GM18951 (cell line): ENCODE data around the gene FBRSL1.

Experiments used
- POLR2A ChIP-seq: IDR thresholded peaks from 4 replicates; pipeline ENCODE4 v1.6.1; 2011; ENCODE audit warnings: mild to moderate bottlenecking; ENCODE audit not compliant: insufficient read length, insufficient read depth; ENCODE audit errors: extremely low read depth
- in situ Hi-C: fragments of 300-500 bp; cut with MboI; formaldehyde crosslinking; loops from one replicate; pipeline ENCODE4 v1.12.0; 2022; ENCODE audit warnings: low sequenced_read_pairs, mixed read lengths, inconsistent platforms; ENCODE audit not compliant: unreplicated experiment

Gene FBRSL1

DNA sequence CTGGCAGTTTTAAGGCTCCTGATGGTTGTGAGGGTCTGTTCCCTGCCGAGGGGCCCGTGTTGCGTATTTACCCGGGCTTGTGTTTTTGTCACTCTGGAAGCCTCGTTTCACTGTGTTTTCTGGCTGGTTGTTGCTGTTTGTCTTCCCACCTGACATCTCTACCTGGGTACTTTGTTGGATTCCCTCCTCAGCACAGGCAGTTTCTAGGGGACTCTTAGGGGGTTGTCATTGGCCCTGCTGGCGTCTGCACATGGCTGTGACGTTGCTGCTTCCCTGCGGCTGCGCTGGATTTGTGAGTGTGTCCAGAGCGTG is 6.4 kb downstream of the FBRSL1 start:
- in situ Hi-C loops, result no loop called here

DNA sequence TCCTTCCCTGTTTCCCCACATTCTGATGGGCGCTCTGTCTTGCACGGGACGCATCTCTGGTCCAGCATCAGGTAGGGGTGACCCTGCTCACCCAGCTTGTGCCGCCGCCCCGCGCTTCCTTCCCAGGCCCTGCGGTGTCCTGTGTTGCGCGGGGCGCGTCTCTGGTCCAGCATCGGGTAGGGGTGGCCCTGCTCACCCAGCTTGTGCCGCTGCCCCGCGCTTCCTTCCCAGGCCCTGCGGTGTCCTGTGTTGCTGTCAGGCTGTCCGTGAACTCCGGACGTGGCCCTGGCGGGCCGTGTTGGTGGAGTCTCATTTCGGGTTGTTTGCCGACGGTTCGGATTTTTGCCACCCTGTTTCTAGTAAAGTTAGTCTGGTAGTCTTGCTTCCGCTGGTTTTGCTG is 6.8 kb downstream of the FBRSL1 start:
- TF ChIP-seq POLR2A, result no peak
- in situ Hi-C loops, result no loop called here

More for the DNA sequence above, 6.4 kb downstream of the FBRSL1 start:
- no peak for TF ChIP-seq POLR2A

DNA sequence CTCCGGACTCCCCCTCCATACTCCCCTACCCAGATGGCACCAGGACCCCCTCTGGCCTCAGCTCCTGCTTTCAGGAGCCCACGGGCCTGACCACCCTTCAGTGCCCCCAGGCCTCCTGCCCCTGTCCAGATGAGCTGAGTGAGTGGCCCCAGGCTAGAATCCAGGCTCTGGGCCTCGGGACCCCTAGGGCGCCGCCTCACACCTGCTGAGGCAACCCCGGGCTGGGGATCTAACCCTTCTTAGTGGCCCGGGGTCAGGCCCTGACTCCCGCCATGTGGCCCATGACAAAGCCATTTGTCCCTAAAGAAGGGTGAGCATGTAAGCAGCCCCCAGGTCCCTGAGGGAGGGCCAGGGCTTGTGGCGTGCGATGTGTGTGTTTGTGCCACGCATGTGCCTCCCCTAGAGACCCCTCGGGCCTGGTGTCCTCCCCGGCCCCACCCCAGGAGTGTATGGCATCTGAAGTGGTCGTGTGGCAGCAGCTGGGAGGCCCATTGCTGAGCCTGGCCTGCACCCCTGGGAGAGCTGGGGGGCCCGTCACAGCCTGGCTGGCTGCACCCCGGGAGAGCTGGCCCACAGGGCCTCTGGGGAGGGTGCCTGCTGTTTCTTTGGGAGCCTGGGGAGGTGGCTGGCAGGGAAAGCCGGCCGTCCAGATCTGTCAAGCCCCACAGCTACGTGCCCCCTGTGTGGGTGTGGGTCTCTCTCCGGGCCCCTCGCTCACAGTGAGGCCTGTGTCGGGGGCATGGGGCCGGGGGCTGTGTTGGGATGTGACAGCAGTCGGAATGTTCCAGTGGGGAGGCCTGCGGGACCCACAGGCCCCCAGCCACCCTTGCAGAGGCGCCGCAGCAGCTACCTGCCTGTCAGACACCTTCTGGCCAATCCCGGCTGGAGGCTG is 7.8 kb downstream of the FBRSL1 start:
- in situ Hi-C loops, result no loop called here
- TF ChIP-seq POLR2A, result no peak

DNA sequence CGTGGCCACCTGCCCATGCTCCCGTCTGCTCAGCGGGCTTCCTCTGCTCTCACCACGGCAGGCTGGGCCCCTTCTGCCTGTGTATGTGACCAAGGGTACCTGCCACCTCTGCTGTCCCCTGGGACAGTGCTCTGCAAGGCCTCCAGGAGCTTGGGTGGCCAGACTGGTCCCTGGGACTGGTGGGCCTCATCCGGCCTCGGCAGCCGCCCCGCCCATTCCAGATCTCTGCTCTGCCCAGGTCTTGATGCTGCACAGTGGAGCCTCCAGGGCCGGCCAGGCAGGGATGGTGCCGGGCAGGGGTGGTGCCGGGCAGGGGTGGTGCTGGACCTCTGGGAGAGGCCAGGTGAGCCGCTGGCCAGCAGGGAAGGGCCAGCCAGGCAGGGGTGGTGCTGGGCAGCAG is 9.0 kb downstream of the FBRSL1 start:
- TF ChIP-seq POLR2A, result no peak
- in situ Hi-C loops, result no loop called here

DNA sequence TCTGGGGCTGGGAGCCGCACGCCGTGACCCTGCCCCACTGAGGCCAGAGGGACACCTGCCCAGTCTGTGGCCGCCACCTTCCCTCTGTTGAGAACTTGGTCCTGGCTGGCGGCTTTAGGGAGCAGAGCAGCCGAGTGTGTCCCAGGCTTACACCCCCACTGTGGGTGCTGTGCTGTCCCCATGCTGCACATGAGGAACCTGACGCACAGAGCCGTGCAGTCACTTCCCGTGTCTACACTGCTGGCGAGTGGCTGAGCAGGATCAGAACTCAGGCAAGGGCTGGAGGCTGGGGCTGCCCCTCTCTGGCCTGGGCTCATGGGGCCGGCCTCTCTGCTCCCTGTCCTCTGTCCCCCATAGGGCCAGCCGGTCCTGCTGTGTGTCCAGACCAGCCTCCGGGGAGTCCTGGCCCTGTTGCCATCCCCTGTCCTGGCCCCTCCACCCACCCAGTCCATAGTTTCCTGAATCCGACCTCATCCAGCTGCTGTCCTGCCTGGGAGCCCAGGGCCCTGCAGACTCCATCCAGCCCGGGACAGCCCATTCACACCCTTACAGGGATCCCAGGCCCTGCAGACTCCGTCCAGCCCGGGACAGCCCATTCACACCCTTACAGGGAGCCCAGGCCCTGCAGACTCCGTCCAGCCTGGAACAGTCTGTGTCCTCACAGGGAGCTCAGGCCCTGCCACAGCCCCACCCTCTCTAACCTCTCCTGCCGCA is 10.3 kb downstream of the FBRSL1 start:
- no peak for TF ChIP-seq POLR2A
- in situ Hi-C loops, result no loop called here

DNA sequence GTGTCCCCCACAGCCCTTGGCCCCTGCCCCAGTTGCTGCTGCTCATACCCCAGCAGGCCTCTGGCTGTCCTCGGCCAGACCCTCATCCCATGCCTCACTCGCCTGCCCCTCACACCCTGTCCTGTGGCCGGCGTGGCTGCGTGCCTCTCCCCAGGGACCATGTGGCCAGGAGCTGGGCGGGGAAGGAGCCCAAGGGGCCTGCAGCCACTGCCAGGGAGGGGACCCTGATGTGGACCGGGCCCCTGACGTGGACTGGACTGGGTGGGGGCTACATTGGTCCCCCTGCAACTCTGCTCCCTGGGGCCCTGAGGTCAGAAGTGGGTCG is 10.9 kb downstream of the FBRSL1 start:
- in situ Hi-C loops, result no loop called here
- no peak for TF ChIP-seq POLR2A

DNA sequence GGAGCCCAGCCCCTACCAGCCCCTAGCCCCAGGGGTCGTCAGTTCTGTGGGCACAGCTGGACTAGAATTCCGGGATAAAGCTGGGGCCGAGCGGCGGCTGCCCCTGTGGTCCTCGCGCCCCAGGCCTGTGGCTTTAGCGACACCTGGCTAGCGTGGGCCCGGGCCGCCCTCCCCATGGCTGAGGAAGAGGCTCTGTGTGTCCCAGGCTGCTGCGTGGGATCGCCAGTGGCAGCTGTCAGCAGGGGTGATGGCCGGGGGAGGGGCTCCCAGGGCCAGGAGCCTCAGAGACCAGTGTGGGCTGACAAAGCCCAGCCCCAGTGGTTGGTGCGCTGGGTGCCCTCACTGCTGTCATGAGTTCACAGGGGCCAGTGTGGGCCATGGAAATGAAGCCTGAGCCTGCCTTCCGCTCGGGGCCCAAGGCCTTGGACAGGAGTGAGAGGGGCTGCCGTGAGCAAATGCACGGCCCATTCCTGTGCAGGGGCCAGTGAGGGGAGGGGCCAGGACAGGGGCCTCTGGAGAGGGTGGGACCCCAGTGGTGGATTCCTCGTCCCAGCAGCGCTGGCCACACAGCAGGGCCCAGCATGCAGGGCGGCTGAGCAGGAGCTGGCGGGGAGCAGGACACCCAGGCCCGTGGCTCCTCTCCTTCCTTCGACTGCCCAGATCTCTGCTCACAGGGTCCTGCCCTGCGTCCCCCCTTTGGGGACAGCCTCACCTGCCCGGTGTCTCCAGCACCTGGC is 11.4 kb downstream of the FBRSL1 start:
- TF ChIP-seq POLR2A, result no peak
- in situ Hi-C loops, result no loop called here

DNA sequence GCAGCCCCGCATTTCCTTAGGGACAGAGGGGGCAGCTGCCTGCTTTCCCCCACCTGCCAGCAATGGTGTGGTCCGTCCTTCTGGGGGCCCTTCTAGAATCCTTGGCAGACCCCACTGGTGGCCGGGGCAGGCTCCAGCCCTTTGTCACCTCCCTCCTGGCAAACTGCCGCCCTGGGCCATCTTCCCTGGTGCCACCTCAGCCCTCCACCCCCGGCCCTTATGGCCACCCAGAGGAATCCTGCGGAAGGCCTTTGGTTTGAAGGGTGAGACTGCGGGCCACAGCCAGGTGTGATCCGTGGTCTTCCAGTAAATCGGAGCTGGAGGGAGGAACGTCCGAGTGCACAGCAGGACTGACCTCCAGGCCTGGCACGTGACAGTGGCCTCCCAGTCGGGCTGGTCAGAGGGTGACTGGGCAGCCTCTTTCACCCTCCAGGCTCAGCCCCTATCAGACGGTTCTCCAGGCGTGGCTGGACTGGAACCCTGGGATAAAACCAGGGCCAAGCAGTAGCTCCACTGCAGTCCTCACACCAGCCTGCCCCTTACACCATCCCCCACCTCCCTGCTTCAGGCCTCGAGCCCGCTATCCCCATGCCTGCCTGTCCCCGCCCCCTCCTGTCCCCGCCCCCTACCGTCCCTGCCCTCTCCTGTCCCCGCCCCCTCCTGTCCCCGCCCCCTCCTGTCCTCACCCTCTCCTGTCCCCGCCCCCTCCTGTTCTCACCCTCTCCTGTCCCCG is 12.4 kb downstream of the FBRSL1 start:
- no peak for TF ChIP-seq POLR2A
- in situ Hi-C loops, result no loop called here

DNA sequence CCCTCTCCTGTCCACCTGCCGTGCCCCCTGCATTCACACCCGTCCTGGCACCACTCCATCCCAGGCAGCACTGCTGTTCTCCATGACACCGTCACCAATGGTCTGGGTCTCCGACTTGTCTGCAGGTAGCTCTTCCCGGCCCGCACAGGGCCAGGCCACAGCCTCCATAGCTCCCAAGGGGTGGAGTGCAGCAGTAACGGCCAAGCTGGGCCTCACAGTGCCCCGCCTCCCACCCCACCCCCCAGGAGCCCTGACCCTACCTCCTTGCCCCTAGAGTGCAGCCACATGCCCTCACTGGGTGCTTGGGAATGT is 12.9 kb downstream of the FBRSL1 start:
- in situ Hi-C loops, result no loop called here
- no peak for TF ChIP-seq POLR2A

DNA sequence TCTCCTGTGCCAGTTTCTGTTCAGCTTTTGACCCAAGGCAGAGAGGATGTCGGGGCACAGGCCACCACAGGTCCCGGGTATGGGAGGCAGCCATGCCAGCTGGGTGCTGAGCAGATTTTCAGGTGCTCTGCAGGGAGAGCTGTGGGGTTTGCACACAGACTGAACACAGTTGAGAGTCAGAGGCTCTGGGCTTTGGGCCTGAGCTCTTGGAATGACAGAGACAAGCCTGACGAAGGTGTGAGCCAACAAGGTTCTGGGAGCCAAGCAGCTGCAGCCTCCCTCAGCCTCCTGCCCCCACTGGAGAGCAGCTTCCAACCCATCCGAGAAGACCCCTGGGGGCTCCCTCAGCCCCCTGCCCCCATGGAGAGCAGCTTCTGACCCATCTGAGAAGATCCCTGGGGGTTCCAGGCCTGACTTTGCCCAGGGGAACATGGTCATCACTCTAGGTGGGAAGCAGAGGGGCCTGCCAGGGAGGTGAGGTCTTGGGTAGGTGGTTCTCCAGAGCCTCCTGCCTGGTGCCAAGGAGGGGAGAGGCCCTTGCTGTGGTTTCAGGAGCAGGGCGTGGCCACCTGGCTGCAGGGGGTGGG is 13.8 kb downstream of the FBRSL1 start:
- TF ChIP-seq POLR2A, result no peak
- in situ Hi-C loops, result no loop called here

DNA sequence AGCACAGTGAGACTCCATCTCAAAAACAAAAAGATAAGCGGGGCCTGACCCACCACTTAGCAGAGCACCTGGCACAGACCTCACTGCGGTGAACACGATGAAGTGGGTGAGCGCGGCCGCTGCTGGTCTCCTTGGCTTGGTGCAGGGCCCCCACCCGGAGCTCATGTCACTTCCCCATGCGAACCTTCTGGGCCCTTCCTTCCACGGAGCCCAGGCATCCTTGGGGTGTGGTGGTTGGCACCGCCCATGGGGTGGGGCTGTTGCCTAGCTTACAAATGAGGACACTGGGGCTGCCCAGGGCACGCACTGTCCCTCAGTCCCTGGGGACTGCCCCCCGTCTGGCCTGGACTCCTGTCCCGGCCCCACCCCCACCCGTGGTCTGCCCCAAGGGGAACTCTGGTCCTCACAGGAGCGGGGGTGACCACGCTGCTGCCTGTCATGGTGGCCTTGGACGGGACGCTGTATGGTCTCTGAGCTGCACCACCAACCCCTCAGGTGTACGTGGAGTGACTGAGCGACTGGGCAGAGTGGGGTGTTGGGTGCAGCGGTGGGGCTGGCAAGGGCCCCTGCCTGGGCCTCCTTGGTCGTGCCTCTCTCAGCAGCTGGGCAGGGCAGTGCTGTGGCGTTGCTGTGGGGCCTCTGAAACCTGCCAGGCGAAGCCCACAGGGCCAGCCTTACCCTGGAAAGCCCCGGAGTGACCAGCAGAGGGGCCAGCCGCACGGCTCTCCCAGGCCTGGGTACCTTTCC is 15.3 kb downstream of the FBRSL1 start:
- in situ Hi-C loops, result no loop called here
- TF ChIP-seq POLR2A, result no peak

DNA sequence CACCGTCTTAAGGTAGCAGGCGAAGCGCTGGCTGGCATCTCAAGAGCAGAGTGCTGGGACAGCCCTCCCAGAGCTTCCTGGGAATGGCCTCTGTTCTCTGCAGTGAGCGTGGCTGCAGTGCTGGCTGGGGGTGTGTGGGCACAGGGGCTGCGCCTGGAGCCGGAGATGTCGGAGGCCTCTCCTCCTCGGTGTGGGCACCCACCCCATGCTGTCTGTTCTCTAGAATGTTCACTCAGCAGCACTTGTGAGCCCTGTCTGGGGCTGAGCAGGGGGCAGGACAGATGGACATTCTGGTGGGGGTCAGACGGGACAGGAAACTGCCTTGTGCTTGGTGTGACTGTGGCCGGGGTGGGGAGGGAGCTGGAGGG is 15.9 kb downstream of the FBRSL1 start:
- in situ Hi-C loops, result no loop called here
- TF ChIP-seq POLR2A, result no peak

DNA sequence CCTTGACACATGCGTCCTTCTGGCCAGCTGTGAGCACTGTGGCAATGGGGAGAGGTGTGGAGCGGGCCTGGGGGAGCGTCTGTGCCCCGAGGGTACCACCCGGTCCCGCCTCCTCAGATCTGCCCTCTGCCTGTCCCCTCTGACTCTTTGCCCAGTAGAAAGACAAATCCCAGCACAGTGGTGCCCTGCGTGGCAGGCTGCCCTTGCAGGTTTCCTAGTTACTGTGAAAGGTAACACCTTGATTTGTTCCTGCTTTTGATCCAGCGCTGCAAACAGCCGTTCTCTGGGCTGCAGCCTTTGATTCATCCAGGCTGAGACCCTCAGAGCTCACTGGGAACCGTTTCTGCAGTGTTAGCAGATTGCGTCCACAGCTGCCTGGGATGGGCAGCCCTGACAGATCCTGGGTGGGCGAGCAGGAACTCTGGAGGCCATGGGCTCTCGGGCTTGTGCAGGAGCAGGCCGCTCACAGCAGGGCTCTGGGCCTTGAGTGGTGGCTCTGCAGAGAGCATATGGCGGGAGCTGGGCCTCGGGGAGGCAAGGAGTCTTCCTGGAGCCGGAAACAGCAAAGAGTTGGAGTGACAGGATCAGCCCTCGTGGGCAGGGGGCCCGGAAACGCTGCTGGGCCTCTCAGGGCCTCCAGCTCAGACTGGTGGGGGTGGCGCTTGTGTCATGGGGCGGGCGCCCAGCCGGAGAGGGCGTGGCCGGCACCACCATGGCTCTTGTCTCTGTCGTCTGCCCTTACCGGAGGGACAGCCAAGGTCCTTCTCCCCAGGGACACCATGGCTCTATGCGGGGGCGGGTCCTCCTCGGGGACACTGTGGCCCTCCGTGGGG is 16.6 kb downstream of the FBRSL1 start:
- in situ Hi-C loops, result no loop called here
- TF ChIP-seq POLR2A, result no peak
